Stomach (tissue), 9 donors: ENCODE data around the gene ANKS1A. TPM values are rescaled to one million over a fixed set of nuclear protein-coding genes. Genes with fewer than 3 reads are reported as not detected.

Source experiments
- DNase-seq, 2 donors: peaks; one replicate each; pipeline versions ENCODE4 v3.0.0 to v3.0.0-alpha.2; 2013 to 2019
- H3K27ac ChIP-seq, 5 donors: fragments of 200-600 bp in 4 of 5; sonication (generic) in 4 of 5; one replicate each; pipeline ENCODE4 v1.5.1; 2013 to 2019; ENCODE audit warnings: mild to moderate bottlenecking in 1 of 5, moderate library complexity in 1 of 5
- H3K27me3 ChIP-seq, 3 donors: fragments of 200-600 bp; sonication (generic); one replicate each; pipeline ENCODE4 v1.5.1; 2017 to 2019; ENCODE audit warnings: mixed run types in 1 of 3
- H3K36me3 ChIP-seq, 4 donors: fragments of 200-600 bp; sonication (generic); 1 replicate in 3 of 4; 2 replicates in 1 of 4; pipeline ENCODE4 v1.5.1; 2016 to 2019
- H3K4me1 ChIP-seq, 4 donors: fragments of 200-600 bp; sonication (generic); one replicate each; pipeline ENCODE4 v1.5.1; 2016 to 2019
- H3K4me3 ChIP-seq, 4 donors: fragments of 200-600 bp; sonication (generic) in 3 of 4; one replicate each; pipeline ENCODE4 v1.5.1; 2016 to 2019; ENCODE audit warnings: mild to moderate bottlenecking in 1 of 4
- H3K9me3 ChIP-seq, 4 donors: fragments of 200-600 bp; sonication (generic); one replicate each; pipeline ENCODE4 v1.5.1; 2016 to 2019
- CTCF ChIP-seq, 7 experiments: fragments of 450-650 bp in 4 of 7; fragments of 200-600 bp in 3 of 7; sonication (generic) in 3 of 7; IDR thresholded peaks; one replicate each; pipeline ENCODE4 v1.5.1; 2016 to 2019; ENCODE audit warnings: antibody characterized with exemption in 7 of 7, control low read depth in 2 of 7, mild to moderate bottlenecking in 1 of 7
- EP300 ChIP-seq: sonication (generic); formaldehyde crosslinking; IDR thresholded peaks from one replicate; pipeline ENCODE4 v1.6.1; 2017; ENCODE audit warnings: antibody characterized with exemption
- POLR2A ChIP-seq, 4 donors: fragments of 450-650 bp; IDR thresholded peaks; one replicate each; pipeline ENCODE4 v1.6.1; 2016; ENCODE audit warnings: antibody characterized with exemption in 4 of 4, control low read depth in 2 of 4, mild to moderate bottlenecking in 1 of 4, moderate library complexity in 1 of 4
- POLR2AphosphoS5 ChIP-seq, 3 donors: sonication (generic); formaldehyde crosslinking; IDR thresholded peaks; one replicate each; pipeline ENCODE4 v1.6.1; 2016; ENCODE audit warnings: antibody characterized with exemption in 3 of 3
- WGBS, 5 donors: extraction: QIAGEN DNeasy Blood & Tissue Kit in 3 of 5; methylation state at CpG; one replicate each; pipeline versions ENCODE4 v1.1.5 to v1.1.7; 2013 to 2018; 5-methylcytosine and 5-hydroxymethylcytosine counted together
- intact Hi-C: fragments of 100-400 bp; cut with DNase I; formaldehyde crosslinking; loops from one replicate; pipeline ENCODE4 v1.15.1; 2023; ENCODE audit warnings: low total_unique reads
- polyA plus RNA-seq, 3 donors: library from polyadenylated mRNA; stranded (reverse); fragments of 200-250 nt; gene quantifications; one replicate each; pipeline ENCODE4 v1.2.3, GENCODE V29; 2013
- total RNA-seq, 5 donors: library from RNA; depleted of rRNA; stranded (reverse); fragments of >200 nt; gene quantifications; one replicate each; pipeline versions ENCODE4 v1.1.0 to v1.2.3, GENCODE V29; 2014 to 2016
- donor health status: healthy with polysubstance abuse.
- donor health status: Bipolar disorder and iron deficiency.
- donor health status: healthy.

Gene ANKS1A
- total and polyA plus RNA-seq, 8 donors, result 6.1 to 40.6 (median 21.5) TPM

- 84 to 91% (median 89%) methylated on average over 10 to 12 of the region's 12 CpGs for WGBS, 5 donors
- H3K36me3 ChIP-seq, result peaks cover 83 to 100% (median 99%) of the 10 kb centered on the region in 4 donors
- H3K4me3 ChIP-seq, result no peak overlapping the region
Observed at GRCh38 chr6:35084511-35085203, 195.6 kb downstream of the ANKS1A start.

GRCh38 chr6:35085359-35086281, 196.6 kb downstream of the ANKS1A start:
- TF ChIP-seq CTCF (IDR thresholded peaks at IDR 0.05) (no peak), EP300 (no peak), POLR2A (IDR thresholded peaks at IDR 0.05) (no peak), POLR2AphosphoS5 (IDR thresholded peaks at IDR 0.05) (no peak)
- H3K4me1 ChIP-seq, result peaks cover 0 to 53% (median 30%) of the 10 kb centered on the region in 4 donors
- no peaks in the 10 kb centered on the region for H3K27me3 ChIP-seq
- H3K9me3 ChIP-seq, result no peaks in the 10 kb centered on the region
- intact Hi-C loops, result no loop called here
- 92 to 95% (median 94%) methylated on average over 27 to 30 of the region's 30 CpGs for WGBS, 5 donors
- H3K4me3 ChIP-seq, result no peak overlapping the region
- H3K36me3 ChIP-seq, result peaks cover 76 to 100% (median 99%) of the 10 kb centered on the region in 4 donors
- DNase-seq, result no peak
- H3K27ac ChIP-seq, result peak overlapping the region in 1 of 5 donors; percentile 80

More at GRCh38 chr6:35084511-35085203, 195.6 kb downstream of the ANKS1A start:
- intact Hi-C loops, result no loop called here
- DNase-seq, result no peak
- TF ChIP-seq POLR2AphosphoS5 (IDR thresholded peaks at IDR 0.05) (no peak), EP300 (no peak), CTCF (IDR thresholded peaks at IDR 0.05) (no peak), POLR2A (IDR thresholded peaks at IDR 0.05) (no peak)
- no peaks in the 10 kb centered on the region for H3K9me3 ChIP-seq
- peaks cover 0 to 46% (median 24%) of the 10 kb centered on the region in 4 donors for H3K4me1 ChIP-seq
- no peaks in the 10 kb centered on the region for H3K27me3 ChIP-seq
- peak overlapping the region in 2 of 5 donors; percentile 36 to 80 for H3K27ac ChIP-seq

- H3K4me3 ChIP-seq, result no peak overlapping the region
- intact Hi-C loops, result no loop called here
- H3K27ac ChIP-seq, result peak overlapping the region in 1 of 5 donors; percentile 80
- peaks cover 69 to 96% (median 96%) of the 10 kb centered on the region in 4 donors for H3K36me3 ChIP-seq
- H3K9me3 ChIP-seq, result no peaks in the 10 kb centered on the region
- 90 to 96% (median 90%) methylated on average over 10 of the region's 10 CpGs for WGBS, 5 donors
- DNase-seq, result no peak
- peaks cover 0 to 53% (median 35%) of the 10 kb centered on the region in 4 donors for H3K4me1 ChIP-seq
- TF ChIP-seq POLR2AphosphoS5 (IDR thresholded peaks at IDR 0.05), result no peak
- TF ChIP-seq CTCF (IDR thresholded peaks at IDR 0.05), result no peak
- no peak for TF ChIP-seq POLR2A (IDR thresholded peaks at IDR 0.05)
- no peak for TF ChIP-seq EP300
- no peaks in the 10 kb centered on the region for H3K27me3 ChIP-seq
Observed at GRCh38 chr6:35086282-35086632, 197.2 kb downstream of the ANKS1A start.

GRCh38 chr6:35086636-35087360, 197.7 kb downstream of the ANKS1A start:
- intact Hi-C loops, result no loop called here
- Histone ChIP-seq H3K27me3 (no peaks in the 10 kb centered on the region), H3K36me3 (peaks cover 64 to 96% (median 90%) of the 10 kb centered on the region in 4 donors), H3K27ac (peak overlapping the region in 2 of 5 donors; percentile 70 to 80), H3K4me1 (peaks cover 0 to 54% (median 37%) of the 10 kb centered on the region in 4 donors), H3K9me3 (no peaks in the 10 kb centered on the region), H3K4me3 (no peak overlapping the region)
- TF ChIP-seq POLR2AphosphoS5 (IDR thresholded peaks at IDR 0.05) (no peak), CTCF (IDR thresholded peaks at IDR 0.05) (no peak), POLR2A (IDR thresholded peaks at IDR 0.05) (no peak), EP300 (no peak)
- DNase-seq, result peak in 1 of 2 donors; percentile 1
- 88 to 98% (median 89%) methylated on average over 8 to 12 of the region's 12 CpGs for WGBS, 5 donors
